Measurements from ENCODE around the gene THAP8.

The THAP8 gene

GRCh38 chr19:36006955-36007354, 47.1 kb downstream of the THAP8 start:
- Mint-ChIP-seq H3K27me3 (no peaks in the 10 kb centered on the region), H3K4me3 (no peak overlapping the region), H3K9me3 (no peaks in the 10 kb centered on the region), H3K27ac (no peak overlapping the region), H3K36me3 (ENCODE audit: low read depth) (peaks cover 31% of the 10 kb centered on the region), H3K4me1 (ENCODE audit: low read depth) (peaks cover 15% of the 10 kb centered on the region)
- DNase-seq = no peak

- Mint-ChIP-seq H3K27me3 (no peaks in the 10 kb centered on the region), H3K9me3 (no peaks in the 10 kb centered on the region), H3K27ac (no peak overlapping the region), H3K36me3 (ENCODE audit: low read depth) (peaks cover 46% of the 10 kb centered on the region), H3K4me1 (ENCODE audit: low read depth) (peaks cover 16% of the 10 kb centered on the region), H3K4me3 (no peak overlapping the region)
- no peak for DNase-seq
Observed at GRCh38 chr19:36003284-36003683, 50.8 kb downstream of the THAP8 start.

GRCh38 chr19:36001605-36002004, 52.5 kb downstream of the THAP8 start:
- Mint-ChIP-seq H3K9me3 (no peaks in the 10 kb centered on the region), H3K27me3 (no peaks in the 10 kb centered on the region), H3K27ac (no peak overlapping the region), H3K4me1 (ENCODE audit: low read depth) (peaks cover 28% of the 10 kb centered on the region), H3K36me3 (ENCODE audit: low read depth) (peaks cover 59% of the 10 kb centered on the region), H3K4me3 (no peak overlapping the region)
- no peak for DNase-seq

GRCh38 chr19:35996777-35997176, 57.3 kb downstream of the THAP8 start:
- Mint-ChIP-seq H3K4me1 (ENCODE audit: low read depth) (peaks cover 45% of the 10 kb centered on the region), H3K27me3 (no peaks in the 10 kb centered on the region), H3K27ac (peak overlapping the region; percentile 93), H3K9me3 (no peaks in the 10 kb centered on the region), H3K4me3 (peak overlapping the region; percentile 95), H3K36me3 (ENCODE audit: low read depth) (peaks cover 53% of the 10 kb centered on the region)
- no peak for DNase-seq

GRCh38 chr19:35995048-35995993, 58.8 kb downstream of the THAP8 start, which contains the start of gene SDHAF1:
TSS of gene SDHAF1 (plus strand) at chr19:35995188. CDS start at chr19:35995275, 87 bp downstream.
- peak; percentile 96 for DNase-seq
- H3K27ac Mint-ChIP-seq = peak within 1 kb of the TSS; percentile 95
- peaks cover 41% of the 10 kb centered on the region for H3K36me3 Mint-ChIP-seq (ENCODE audit: low read depth)
- peaks cover 40% of the 10 kb centered on the region for H3K4me1 Mint-ChIP-seq (ENCODE audit: low read depth)
- H3K4me3 Mint-ChIP-seq = peak within 1 kb of the TSS; percentile 95
- no peaks in the 10 kb centered on the region for H3K27me3 Mint-ChIP-seq
- no peaks in the 10 kb centered on the region for H3K9me3 Mint-ChIP-seq

GRCh38 chr19:35993923-35994598, 60.0 kb downstream of the THAP8 start:
- Mint-ChIP-seq H3K36me3 (ENCODE audit: low read depth) (peaks cover 33% of the 10 kb centered on the region), H3K27ac (peak overlapping the region; percentile 74), H3K9me3 (no peaks in the 10 kb centered on the region), H3K4me1 (ENCODE audit: low read depth) (peaks cover 32% of the 10 kb centered on the region), H3K4me3 (peak overlapping the region; percentile 95), H3K27me3 (no peaks in the 10 kb centered on the region)
- DNase-seq = no peak

GRCh38 chr19:35992907-35993765, 60.9 kb downstream of the THAP8 start:
- Mint-ChIP-seq H3K36me3 (ENCODE audit: low read depth) (peaks cover 25% of the 10 kb centered on the region), H3K27me3 (peaks cover 7% of the 10 kb centered on the region), H3K4me1 (ENCODE audit: low read depth) (peaks cover 29% of the 10 kb centered on the region), H3K4me3 (no peak overlapping the region), H3K9me3 (peaks cover 3% of the 10 kb centered on the region), H3K27ac (no peak overlapping the region)
- no peak for DNase-seq

- H3K27me3 Mint-ChIP-seq = peaks cover 14% of the 10 kb centered on the region
- no peak overlapping the region for H3K4me3 Mint-ChIP-seq
- H3K9me3 Mint-ChIP-seq = peaks cover 3% of the 10 kb centered on the region
- peaks cover 21% of the 10 kb centered on the region for H3K4me1 Mint-ChIP-seq (ENCODE audit: low read depth)
- no peak overlapping the region for H3K27ac Mint-ChIP-seq
- no peak for DNase-seq
- H3K36me3 Mint-ChIP-seq (ENCODE audit: low read depth) = peaks cover 14% of the 10 kb centered on the region
Observed at GRCh38 chr19:35991731-35992450, 62.2 kb downstream of the THAP8 start.

GRCh38 chr19:35990771-35991730, 63.0 kb downstream of the THAP8 start:
- Mint-ChIP-seq H3K27me3 (peaks cover 22% of the 10 kb centered on the region), H3K4me1 (ENCODE audit: low read depth) (peaks cover 17% of the 10 kb centered on the region), H3K36me3 (ENCODE audit: low read depth) (peaks cover 7% of the 10 kb centered on the region), H3K4me3 (no peak overlapping the region), H3K27ac (no peak overlapping the region), H3K9me3 (peaks cover 3% of the 10 kb centered on the region)
- no peak for DNase-seq

GRCh38 chr19:35990156-35990555, 63.9 kb downstream of the THAP8 start:
- Mint-ChIP-seq H3K4me3 (no peak overlapping the region), H3K4me1 (ENCODE audit: low read depth) (peaks cover 13% of the 10 kb centered on the region), H3K27me3 (peaks cover 31% of the 10 kb centered on the region), H3K9me3 (peaks cover 3% of the 10 kb centered on the region), H3K36me3 (ENCODE audit: low read depth) (peaks cover 2% of the 10 kb centered on the region), H3K27ac (no peak overlapping the region)
- no peak for DNase-seq

- Mint-ChIP-seq H3K27me3 (peaks cover 44% of the 10 kb centered on the region), H3K27ac (no peak overlapping the region), H3K36me3 (ENCODE audit: low read depth) (no peaks in the 10 kb centered on the region), H3K9me3 (peaks cover 3% of the 10 kb centered on the region), H3K4me3 (no peak overlapping the region), H3K4me1 (ENCODE audit: low read depth) (peaks cover 6% of the 10 kb centered on the region)
- no peak for DNase-seq
Observed at GRCh38 chr19:35988824-35989223, 65.3 kb downstream of the THAP8 start.

- Mint-ChIP-seq H3K4me1 (ENCODE audit: low read depth) (peaks cover 6% of the 10 kb centered on the region), H3K36me3 (ENCODE audit: low read depth) (no peaks in the 10 kb centered on the region), H3K27me3 (peaks cover 56% of the 10 kb centered on the region), H3K9me3 (peaks cover 3% of the 10 kb centered on the region), H3K4me3 (no peak overlapping the region), H3K27ac (no peak overlapping the region)
- no peak for DNase-seq
Observed at GRCh38 chr19:35987571-35987896, 66.6 kb downstream of the THAP8 start.
